OCI-LY7 (cell line): ENCODE results near the gene STATH. TPM values are rescaled to one million over a fixed set of nuclear protein-coding genes. Genes with fewer than 3 reads are reported as not detected.
"Not testable (repeated sequence)": the region's sequence is repeated elsewhere in the genome, so short reads cannot be mapped to it uniquely, and the experiment has no call there.

Experiments
- BruUV-seq: library from RNA; stranded (reverse); fragments of 400-500 nt; replicated peaks from 2 replicates; lab custom pipeline; 2021; lab: Mats Ljungman, UMichigan
- CTCF ChIA-PET: fragments of 300-600 bp; sonication (Branson Sonifier 250); formaldehyde crosslinking; loops from one replicate; lab custom pipeline; 2022; ENCODE audit warnings: antibody characterized with exemption; ENCODE audit not compliant: unreplicated experiment; lab: Charles Lee
- POLR2A ChIA-PET: fragments of 300-600 bp; sonication (Branson Sonifier 250); formaldehyde crosslinking; loops from one replicate; lab custom pipeline; 2022; ENCODE audit warnings: antibody characterized with exemption; lab: Charles Lee
- DNase-seq: peaks from one replicate; pipeline ENCODE4 v3.0.0-alpha.2; 2015; ENCODE audit warnings: low spot score
- H2AFZ ChIP-seq: fragments of 200-600 bp; sonication (generic), shearing (Covaris generic); 2 replicates; pipeline ENCODE4 v1.6.1; 2014; ENCODE audit warnings: mild to moderate bottlenecking, antibody characterized with exemption, low read length, moderate library complexity
- H3K27ac ChIP-seq: fragments of 200-600 bp; sonication (generic); 2 replicates; pipeline ENCODE4 v1.5.1; 2014; ENCODE audit warnings: mixed run types, low read depth, mild to moderate bottlenecking, moderate library complexity, low read length, inconsistent platforms; ENCODE audit not compliant: poor library complexity, severe bottlenecking
- H3K36me3 ChIP-seq: fragments of 200-600 bp; sonication (generic); 2 replicates; pipeline ENCODE4 v1.6.1; 2014; ENCODE audit warnings: mild to moderate bottlenecking, antibody characterized with exemption, low read length, moderate library complexity, mixed read lengths; ENCODE audit not compliant: insufficient read depth
- H3K4me1 ChIP-seq: fragments of 200-600 bp; sonication (generic); 2 replicates; pipeline ENCODE4 v1.5.1; 2014; ENCODE audit warnings: mild to moderate bottlenecking, low read length; ENCODE audit not compliant: insufficient read depth, poor library complexity, severe bottlenecking
- H3K4me2 ChIP-seq: fragments of 200-600 bp; sonication (generic); 2 replicates; pipeline ENCODE4 v1.6.1; 2014; ENCODE audit warnings: mild to moderate bottlenecking, low read length
- H3K4me3 ChIP-seq: fragments of 200-600 bp; sonication (generic); 2 replicates; pipeline ENCODE4 v1.5.1; 2014; ENCODE audit warnings: mild to moderate bottlenecking, low read depth, low read length; ENCODE audit not compliant: poor library complexity, severe bottlenecking
- H3K79me2 ChIP-seq: fragments of 200-600 bp; sonication (generic); 2 replicates; pipeline ENCODE4 v1.6.1; 2016; ENCODE audit warnings: low read depth, mild to moderate bottlenecking, low read length, moderate library complexity, mixed read lengths; ENCODE audit not compliant: insufficient read depth
- H3K9me2 ChIP-seq: fragments of 200-600 bp; sonication (generic); 2 replicates; pipeline ENCODE4 v1.6.1; 2016; ENCODE audit warnings: mild to moderate bottlenecking, low read length, mixed read lengths; ENCODE audit not compliant: insufficient read depth
- H3K9me3 ChIP-seq: fragments of 200-600 bp; sonication (generic); 2 replicates; pipeline ENCODE4 v1.6.1; 2014; ENCODE audit warnings: mild to moderate bottlenecking, mixed run types, low read length, mixed read lengths
- H4K20me1 ChIP-seq: fragments of 200-600 bp; sonication (generic); 2 replicates; pipeline ENCODE4 v1.6.1; 2014; ENCODE audit warnings: mild to moderate bottlenecking, antibody characterized with exemption, low read length, moderate library complexity, mixed read lengths; ENCODE audit not compliant: insufficient read depth
- EZH2phosphoT487 ChIP-seq: fragments of 200-600 bp; sonication (generic); IDR thresholded peaks from 2 replicates; pipeline ENCODE4 v1.6.1; 2018; ENCODE audit warnings: low read depth, borderline replicate concordance, mild to moderate bottlenecking, mixed run types, antibody characterized with exemption, low read length, moderate library complexity, mixed read lengths
- intact Hi-C: fragments of 100-400 bp; cut with micrococcal nuclease; formaldehyde crosslinking; loops from one replicate; pipeline ENCODE4 v1.10.0; 2022; ENCODE audit not compliant: unreplicated experiment
- total RNA-seq, 2 experiments: library from RNA; depleted of rRNA in 1 of 2; stranded (reverse); fragments of >200 nt in 1 of 2; shearing (Covaris generic) in 1 of 2; gene quantifications; 2 replicates each; pipeline ENCODE4 v1.2.3, GENCODE V29; 2014 to 2022
- TF ChIP-seq, protein P1 (sequence below): fragments of 200-600 bp; sonication (generic); conservative IDR thresholded peaks from 2 replicates; pipeline ENCODE4 v1.5.1; 2014; ENCODE audit warnings: mild to moderate bottlenecking, antibody characterized with exemption, low read length, moderate library complexity, mixed read lengths

The STATH gene
- total RNA-seq, 2 experiments from 2014 or later = not detected

DNA sequence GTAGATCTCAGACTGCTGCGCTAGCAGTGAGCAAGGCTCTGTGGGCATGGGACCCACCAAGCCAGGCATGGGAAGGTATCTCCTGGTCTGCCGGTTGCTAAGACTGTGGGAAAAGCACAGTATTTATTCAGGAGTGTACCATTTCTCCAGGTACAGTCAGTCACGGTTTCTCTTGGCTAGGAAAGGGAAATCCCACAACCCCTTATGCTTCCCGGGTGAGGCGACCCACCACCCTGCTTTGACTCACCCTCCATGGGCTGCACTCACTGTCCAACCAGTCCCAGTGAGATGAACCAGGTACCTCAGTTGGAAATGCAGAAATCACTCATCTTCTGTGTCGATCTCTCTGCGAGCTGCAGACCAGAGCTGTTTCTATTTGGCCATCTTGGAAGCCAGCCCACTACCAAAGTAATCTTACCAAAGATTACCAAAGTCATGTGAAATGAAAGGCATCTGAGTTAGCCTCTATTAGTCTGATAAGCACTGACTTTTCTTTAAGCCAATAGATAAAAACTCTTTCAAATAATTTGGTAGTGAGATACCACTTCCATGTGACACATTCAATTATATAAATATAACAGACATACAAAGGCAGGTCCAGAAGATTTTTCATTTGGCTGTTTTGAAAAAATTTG lies 46.0 kb downstream of the STATH start:
- TF ChIP-seq EZH2phosphoT487 = no peak
- TF ChIP-seq, protein P1, sequence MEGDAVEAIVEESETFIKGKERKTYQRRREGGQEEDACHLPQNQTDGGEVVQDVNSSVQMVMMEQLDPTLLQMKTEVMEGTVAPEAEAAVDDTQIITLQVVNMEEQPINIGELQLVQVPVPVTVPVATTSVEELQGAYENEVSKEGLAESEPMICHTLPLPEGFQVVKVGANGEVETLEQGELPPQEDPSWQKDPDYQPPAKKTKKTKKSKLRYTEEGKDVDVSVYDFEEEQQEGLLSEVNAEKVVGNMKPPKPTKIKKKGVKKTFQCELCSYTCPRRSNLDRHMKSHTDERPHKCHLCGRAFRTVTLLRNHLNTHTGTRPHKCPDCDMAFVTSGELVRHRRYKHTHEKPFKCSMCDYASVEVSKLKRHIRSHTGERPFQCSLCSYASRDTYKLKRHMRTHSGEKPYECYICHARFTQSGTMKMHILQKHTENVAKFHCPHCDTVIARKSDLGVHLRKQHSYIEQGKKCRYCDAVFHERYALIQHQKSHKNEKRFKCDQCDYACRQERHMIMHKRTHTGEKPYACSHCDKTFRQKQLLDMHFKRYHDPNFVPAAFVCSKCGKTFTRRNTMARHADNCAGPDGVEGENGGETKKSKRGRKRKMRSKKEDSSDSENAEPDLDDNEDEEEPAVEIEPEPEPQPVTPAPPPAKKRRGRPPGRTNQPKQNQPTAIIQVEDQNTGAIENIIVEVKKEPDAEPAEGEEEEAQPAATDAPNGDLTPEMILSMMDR = no peak
- Histone ChIP-seq H3K4me1 (no peaks in the 10 kb centered on the region), H3K4me3 (no peak overlapping the region), H3K27ac (no peak overlapping the region), H3K4me2 (no peak overlapping the region), H3K9me3 (no peaks in the 10 kb centered on the region), H2AFZ (no peak overlapping the region), H4K20me1 (no peaks in the 10 kb centered on the region), H3K9me2 (no peaks in the 10 kb centered on the region), H3K79me2 (no peaks in the 10 kb centered on the region), H3K36me3 (no peaks in the 10 kb centered on the region)
- BruUV-seq = no TSS peak
- POLR2A ChIA-PET = no interaction called here
- CTCF ChIA-PET = no interaction called here
- intact Hi-C loops = no loop called here
- DNase-seq = no peak

DNA sequence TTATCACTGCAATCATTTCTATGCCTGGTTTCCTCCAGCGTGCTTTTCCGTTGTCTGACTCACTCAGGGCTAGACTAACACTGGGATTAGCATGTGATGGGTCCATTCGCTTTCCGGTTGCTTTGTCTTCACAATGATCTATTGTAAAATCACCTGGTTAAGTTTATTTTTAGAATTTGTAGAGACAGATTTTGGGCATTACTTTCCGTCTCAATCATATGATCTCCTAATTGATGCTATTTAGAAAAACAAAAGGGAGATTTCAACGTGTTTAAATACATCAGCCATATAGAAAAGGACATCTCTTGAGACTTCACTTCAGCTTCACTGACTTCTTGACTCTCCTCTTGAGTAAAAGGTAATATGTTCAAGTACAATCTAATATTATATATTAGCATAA lies 54.4 kb downstream of the STATH start, which contains the start of gene HTN1:
TSS of gene HTN1 (plus strand) at position 301 of the 400 bp plus-strand sequence. CDS start 2,639 bp downstream, outside the sequence.
- H3K36me3 ChIP-seq, DNase-seq, H3K79me2 ChIP-seq, H3K9me2 ChIP-seq, H3K9me3 ChIP-seq, CTCF ChIA-PET, H2AFZ ChIP-seq, POLR2A ChIA-PET, intact Hi-C loops, H4K20me1 ChIP-seq, H3K4me1 ChIP-seq, H3K27ac ChIP-seq, H3K4me3 ChIP-seq, H3K4me2 ChIP-seq, BruUV-seq: not testable (repeated sequence)

Other genes with a start within 250 kb of the STATH start
- gene SULT1B1, start 235.3 kb upstream of the STATH start, total RNA-seq (2014; rRNA removed; shearing (Covaris generic)) = not detected in 2 replicates
- gene SULT1B1, start 235.3 kb upstream of the STATH start, total RNA-seq (2022) = 0.08 TPM in 1 of 2 replicates, not detected in the other
- gene SULT1E1, start 135.8 kb upstream of the STATH start, total RNA-seq (2014; rRNA removed; shearing (Covaris generic)) = not detected in 2 replicates
- not detected in 2 replicates for gene SULT1E1, start 135.8 kb upstream of the STATH start, total RNA-seq (2022)
- gene CSN1S1, start 64.9 kb upstream of the STATH start, total RNA-seq (2014; rRNA removed; shearing (Covaris generic)) = not detected in 2 replicates
- gene CSN1S1, start 64.9 kb upstream of the STATH start, total RNA-seq (2022) = not detected in 2 replicates
- gene CSN2, start 30.2 kb upstream of the STATH start, total RNA-seq (2014; rRNA removed; shearing (Covaris generic)) = not detected in 2 replicates
- gene CSN2, start 30.2 kb upstream of the STATH start, total RNA-seq (2022) = not detected in 2 replicates
- gene HTN3, start 32.5 kb downstream of the STATH start, total RNA-seq (2014; rRNA removed; shearing (Covaris generic)) = not detected in 2 replicates
- not detected in 2 replicates for gene HTN3, start 32.5 kb downstream of the STATH start, total RNA-seq (2022)
- not detected in 2 replicates for gene HTN1, start 54.5 kb downstream of the STATH start, total RNA-seq (2014; rRNA removed; shearing (Covaris generic))
- gene HTN1, start 54.5 kb downstream of the STATH start, total RNA-seq (2022) = not detected in 2 replicates
- not detected in 2 replicates for gene PRR27, start 158.3 kb downstream of the STATH start, total RNA-seq (2014; rRNA removed; shearing (Covaris generic))
- gene PRR27, start 158.3 kb downstream of the STATH start, total RNA-seq (2022) = not detected in 2 replicates
- gene ODAM, start 199.8 kb downstream of the STATH start, total RNA-seq (2014; rRNA removed; shearing (Covaris generic)) = not detected in 2 replicates
- not detected in 2 replicates for gene ODAM, start 199.8 kb downstream of the STATH start, total RNA-seq (2022)
- not detected in 2 replicates for gene FDCSP, start 230.2 kb downstream of the STATH start, total RNA-seq (2014; rRNA removed; shearing (Covaris generic))
- gene FDCSP, start 230.2 kb downstream of the STATH start, total RNA-seq (2022) = not detected in 2 replicates
- gene CSN3, start 246.6 kb downstream of the STATH start, total RNA-seq (2014; rRNA removed; shearing (Covaris generic)) = not detected in 2 replicates
- not detected in 2 replicates for gene CSN3, start 246.6 kb downstream of the STATH start, total RNA-seq (2022)